ENCODE measurements around the gene NOXA1. TPM values are rescaled to one million over a fixed set of nuclear protein-coding genes. Genes with fewer than 3 reads are reported as not detected.

NOXA1 gene
- total and polyA plus RNA-seq, 4 donors = 1.3 to 3.6 (median 2.4) TPM

Other genes starting within 250 kb of the NOXA1 start
- gene ANAPC2, start 234.8 kb upstream of the NOXA1 start, total RNA-seq = 10 to 100 TPM; 19.4 to 32.6 TPM
- gene ANAPC2, start 234.8 kb upstream of the NOXA1 start, polyA plus RNA-seq = 10 to 100 TPM in 1 of 2 donors, 1 to 10 TPM in 1; 9.3 to 19.9 TPM
- 10 to 100 TPM; 29.8 to 37.5 TPM for gene SSNA1, start 234.7 kb upstream of the NOXA1 start, total RNA-seq
- gene SSNA1, start 234.7 kb upstream of the NOXA1 start, polyA plus RNA-seq = 10 to 100 TPM; 43.1 to 44.2 TPM
- 10 to 100 TPM in 1 of 2 donors, 1 to 10 TPM in 1; 5.4 to 15.8 TPM for gene TPRN, start 222.7 kb upstream of the NOXA1 start, total RNA-seq
- gene TPRN, start 222.7 kb upstream of the NOXA1 start, polyA plus RNA-seq = 10 to 100 TPM in 1 of 2 donors, 1 to 10 TPM in 1; 6.5 to 20.1 TPM
- 10 to 100 TPM; 19.9 to 21.5 TPM for gene TMEM203, start 217.7 kb upstream of the NOXA1 start, total RNA-seq
- 10 to 100 TPM; 21.4 to 27.5 TPM for gene TMEM203, start 217.7 kb upstream of the NOXA1 start, polyA plus RNA-seq
- 1 to 10 TPM; 2.9 to 4.7 TPM for gene NDOR1, start 217.7 kb upstream of the NOXA1 start, total RNA-seq
- gene NDOR1, start 217.7 kb upstream of the NOXA1 start, polyA plus RNA-seq = 1 to 10 TPM; 2.5 to 3.5 TPM
- gene RNF208, start 201.2 kb upstream of the NOXA1 start, total RNA-seq = under 1 TPM; 0.28 to 0.59 TPM
- gene RNF208, start 201.2 kb upstream of the NOXA1 start, polyA plus RNA-seq = 1 to 10 TPM; 4.6 to 7.1 TPM
- under 1 TPM; 0.14 to 0.25 TPM for gene CYSRT1, start 198.2 kb upstream of the NOXA1 start, total RNA-seq
- gene CYSRT1, start 198.2 kb upstream of the NOXA1 start, polyA plus RNA-seq = under 1 TPM; 0.15 to 0.50 TPM
- gene RNF224, start 195.9 kb upstream of the NOXA1 start, total RNA-seq = not detected
- not detected for gene RNF224, start 195.9 kb upstream of the NOXA1 start, polyA plus RNA-seq
- gene SLC34A3, start 192.5 kb upstream of the NOXA1 start, total RNA-seq = not detected
- not detected for gene SLC34A3, start 192.5 kb upstream of the NOXA1 start, polyA plus RNA-seq
- gene TUBB4B, start 182.1 kb upstream of the NOXA1 start, total RNA-seq = 100 to 1,000 TPM; 179 to 191 TPM
- 100 to 1,000 TPM; 173 to 199 TPM for gene TUBB4B, start 182.1 kb upstream of the NOXA1 start, polyA plus RNA-seq
- gene STPG3, start 172.1 kb upstream of the NOXA1 start, total RNA-seq = not detected
- gene STPG3, start 172.1 kb upstream of the NOXA1 start, polyA plus RNA-seq = not detected
- 10 to 100 TPM; 16.5 to 19.7 TPM for gene NELFB, start 168.1 kb upstream of the NOXA1 start, total RNA-seq
- 10 to 100 TPM in 1 of 2 donors, 1 to 10 TPM in 1; 4.7 to 24.6 TPM for gene NELFB, start 168.1 kb upstream of the NOXA1 start, polyA plus RNA-seq
- 1 to 10 TPM; 5.0 to 5.1 TPM for gene TOR4A, start 145.7 kb upstream of the NOXA1 start, total RNA-seq
- 1 to 10 TPM in 1 of 2 donors, under 1 TPM in 1; 0.35 to 3.6 TPM for gene TOR4A, start 145.7 kb upstream of the NOXA1 start, polyA plus RNA-seq
- 1 to 10 TPM in 1 of 2 donors, under 1 TPM in 1; 0.93 to 1.3 TPM for gene NRARP, start 121.1 kb upstream of the NOXA1 start, total RNA-seq
- gene NRARP, start 121.1 kb upstream of the NOXA1 start, polyA plus RNA-seq = under 1 TPM in 1 of 2 donors, not detected in 1; 0.48 TPM
- gene EXD3, start 231 bp upstream of the NOXA1 start, total RNA-seq = 1 to 10 TPM; 2.5 to 6.7 TPM
- 1 to 10 TPM; 3.6 to 3.7 TPM for gene EXD3, start 231 bp upstream of the NOXA1 start, polyA plus RNA-seq
- 1 to 10 TPM; 1.6 to 4.7 TPM for gene ENTPD8, start 18.0 kb downstream of the NOXA1 start, total RNA-seq
- gene ENTPD8, start 18.0 kb downstream of the NOXA1 start, polyA plus RNA-seq = 1 to 10 TPM; 5.1 to 6.2 TPM
- gene NSMF, start 35.9 kb downstream of the NOXA1 start, total RNA-seq = 10 to 100 TPM in 1 of 2 donors, 1 to 10 TPM in 1; 1.7 to 12.9 TPM
- gene NSMF, start 35.9 kb downstream of the NOXA1 start, polyA plus RNA-seq = 10 to 100 TPM in 1 of 2 donors, 1 to 10 TPM in 1; 4.6 to 13.5 TPM
- gene PNPLA7, start 127.0 kb downstream of the NOXA1 start, total RNA-seq = 1 to 10 TPM in 1 of 2 donors, under 1 TPM in 1; 0.75 to 6.5 TPM
- 1 to 10 TPM; 1.0 to 3.3 TPM for gene PNPLA7, start 127.0 kb downstream of the NOXA1 start, polyA plus RNA-seq
- gene MRPL41, start 128.5 kb downstream of the NOXA1 start, total RNA-seq = 10 to 100 TPM; 31.7 to 34.4 TPM
- gene MRPL41, start 128.5 kb downstream of the NOXA1 start, polyA plus RNA-seq = 100 to 1,000 TPM in 1 of 2 donors, 10 to 100 TPM in 1; 64.3 to 120 TPM
- gene DPH7, start 155.5 kb downstream of the NOXA1 start, total RNA-seq = 10 to 100 TPM in 1 of 2 donors, 1 to 10 TPM in 1; 9.4 to 18.9 TPM
- 10 to 100 TPM in 1 of 2 donors, 1 to 10 TPM in 1; 7.9 to 15.1 TPM for gene DPH7, start 155.5 kb downstream of the NOXA1 start, polyA plus RNA-seq
- 1 to 10 TPM; 7.0 to 7.1 TPM for gene ZMYND19, start 167.1 kb downstream of the NOXA1 start, total RNA-seq
- gene ZMYND19, start 167.1 kb downstream of the NOXA1 start, polyA plus RNA-seq = 1 to 10 TPM; 2.4 to 7.0 TPM
- 10 to 100 TPM in 1 of 2 donors, 1 to 10 TPM in 1; 9.8 to 31.6 TPM for gene ARRDC1, start 182.3 kb downstream of the NOXA1 start, total RNA-seq
- gene ARRDC1, start 182.3 kb downstream of the NOXA1 start, polyA plus RNA-seq = 10 to 100 TPM; 19.9 to 26.9 TPM
- 10 to 100 TPM; 37.5 to 48.2 TPM for gene EHMT1, start 195.6 kb downstream of the NOXA1 start, total RNA-seq
- gene EHMT1, start 195.6 kb downstream of the NOXA1 start, polyA plus RNA-seq = 10 to 100 TPM; 16.1 to 17.1 TPM

Data from liver (tissue), 4 donors.